ENCODE data around the gene TBC1D32.

TBC1D32 gene

GRCh38 chr6:121285041-121285440, 49.2 kb downstream of the TBC1D32 start:
- Histone ChIP-seq H3K27ac (ENCODE audit: low read depth, low read length) (no peak overlapping the region), H3K4me1 (ENCODE audit: control insufficient read depth, insufficient read depth, low read length, unreplicated experiment) (peaks cover 12% of the 10 kb centered on the region), H2AFZ (ENCODE audit: low read length, unreplicated experiment) (no peak overlapping the region), H3K36me3 (ENCODE audit: insufficient read depth, low read length) (peaks cover 3% of the 10 kb centered on the region; the same call in 1 of the 2 replicates), H3K4me3 (ENCODE audit: low read depth, low read length) (no peak overlapping the region), H3K27me3 (ENCODE audit: insufficient read depth, low read length) (no peaks in the 10 kb centered on the region), H3K79me2 (ENCODE audit: control insufficient read depth, insufficient read depth, low read length, unreplicated experiment) (no peaks in the 10 kb centered on the region)

- Histone ChIP-seq H3K36me3 (ENCODE audit: insufficient read depth, low read length) (no peaks in the 10 kb centered on the region), H3K4me1 (ENCODE audit: control insufficient read depth, insufficient read depth, low read length, unreplicated experiment) (no peaks in the 10 kb centered on the region), H3K27me3 (ENCODE audit: insufficient read depth, low read length) (no peaks in the 10 kb centered on the region), H3K27ac (ENCODE audit: low read depth, low read length) (no peak overlapping the region), H3K79me2 (ENCODE audit: control insufficient read depth, insufficient read depth, low read length, unreplicated experiment) (no peaks in the 10 kb centered on the region), H2AFZ (ENCODE audit: low read length, unreplicated experiment) (no peak overlapping the region), H3K4me3 (ENCODE audit: low read depth, low read length) (no peak overlapping the region)
These were observed 59.5 kb downstream of the TBC1D32 start for GRCh38 chr6:121274666-121275295.

GRCh38 chr6:121263742-121264141, 70.5 kb downstream of the TBC1D32 start:
- no peak overlapping the region for H3K4me3 ChIP-seq (ENCODE audit: low read depth, low read length)
- H3K36me3 ChIP-seq (ENCODE audit: insufficient read depth, low read length) = 0 out of 2 replicates have a peak, but pooled peaks cover 4% of the 10 kb centered on the region
- H2AFZ ChIP-seq (ENCODE audit: low read length, unreplicated experiment) = no peak overlapping the region
- H3K27ac ChIP-seq (ENCODE audit: low read depth, low read length) = no peak overlapping the region
- peaks cover 6% of the 10 kb centered on the region for H3K4me1 ChIP-seq (ENCODE audit: control insufficient read depth, insufficient read depth, low read length, unreplicated experiment)
- no peaks in the 10 kb centered on the region for H3K27me3 ChIP-seq (ENCODE audit: insufficient read depth, low read length)
- no peaks in the 10 kb centered on the region for H3K79me2 ChIP-seq (ENCODE audit: control insufficient read depth, insufficient read depth, low read length, unreplicated experiment)

- no peak overlapping the region for H2AFZ ChIP-seq (ENCODE audit: low read length, unreplicated experiment)
- H3K27me3 ChIP-seq (ENCODE audit: insufficient read depth, low read length) = no peaks in the 10 kb centered on the region
- peaks cover 6% of the 10 kb centered on the region for H3K4me1 ChIP-seq (ENCODE audit: control insufficient read depth, insufficient read depth, low read length, unreplicated experiment)
- no peaks in the 10 kb centered on the region for H3K79me2 ChIP-seq (ENCODE audit: control insufficient read depth, insufficient read depth, low read length, unreplicated experiment)
- H3K36me3 ChIP-seq (ENCODE audit: insufficient read depth, low read length) = 0 out of 2 replicates have a peak, but pooled peaks cover 4% of the 10 kb centered on the region
- H3K4me3 ChIP-seq (ENCODE audit: low read depth, low read length) = no peak overlapping the region
- peak overlapping the region; percentile 32 for H3K27ac ChIP-seq (ENCODE audit: low read depth, low read length)
These were observed 73.6 kb downstream of the TBC1D32 start for GRCh38 chr6:121260651-121261102.

GRCh38 chr6:121247386-121247785, 86.9 kb downstream of the TBC1D32 start:
- H3K4me1 ChIP-seq (ENCODE audit: control insufficient read depth, insufficient read depth, low read length, unreplicated experiment) = no peaks in the 10 kb centered on the region
- no peak overlapping the region for H2AFZ ChIP-seq (ENCODE audit: low read length, unreplicated experiment)
- no peak overlapping the region for H3K27ac ChIP-seq (ENCODE audit: low read depth, low read length)
- H3K4me3 ChIP-seq (ENCODE audit: low read depth, low read length) = no peak overlapping the region
- H3K27me3 ChIP-seq (ENCODE audit: insufficient read depth, low read length) = no peaks in the 10 kb centered on the region
- H3K79me2 ChIP-seq (ENCODE audit: control insufficient read depth, insufficient read depth, low read length, unreplicated experiment) = no peaks in the 10 kb centered on the region
- H3K36me3 ChIP-seq (ENCODE audit: insufficient read depth, low read length) = no peaks in the 10 kb centered on the region

- no peak overlapping the region for H3K27ac ChIP-seq (ENCODE audit: low read depth, low read length)
These were observed 91.9 kb downstream of the TBC1D32 start for GRCh38 chr6:121242386-121242785.

GRCh38 chr6:121237859-121238258, 96.4 kb downstream of the TBC1D32 start:
- H3K79me2 ChIP-seq (ENCODE audit: control insufficient read depth, insufficient read depth, low read length, unreplicated experiment) = no peaks in the 10 kb centered on the region
- no peak overlapping the region for H3K27ac ChIP-seq (ENCODE audit: low read depth, low read length)
- H3K4me3 ChIP-seq (ENCODE audit: low read depth, low read length) = no peak overlapping the region
- H3K36me3 ChIP-seq (ENCODE audit: insufficient read depth, low read length) = peaks cover 4% of the 10 kb centered on the region; the same call in 1 of the 2 replicates
- H2AFZ ChIP-seq (ENCODE audit: low read length, unreplicated experiment) = no peak overlapping the region
- no peaks in the 10 kb centered on the region for H3K27me3 ChIP-seq (ENCODE audit: insufficient read depth, low read length)
- peaks cover 5% of the 10 kb centered on the region for H3K4me1 ChIP-seq (ENCODE audit: control insufficient read depth, insufficient read depth, low read length, unreplicated experiment)

More at GRCh38 chr6:121242386-121242785, 91.9 kb downstream of the TBC1D32 start:
- Histone ChIP-seq H3K4me1 (ENCODE audit: control insufficient read depth, insufficient read depth, low read length, unreplicated experiment) (peaks cover 5% of the 10 kb centered on the region), H3K79me2 (ENCODE audit: control insufficient read depth, insufficient read depth, low read length, unreplicated experiment) (no peaks in the 10 kb centered on the region), H3K4me3 (ENCODE audit: low read depth, low read length) (no peak overlapping the region), H3K36me3 (ENCODE audit: insufficient read depth, low read length) (peaks cover 4% of the 10 kb centered on the region; the same call in 1 of the 2 replicates), H3K27me3 (ENCODE audit: insufficient read depth, low read length) (no peaks in the 10 kb centered on the region), H2AFZ (ENCODE audit: low read length, unreplicated experiment) (no peak overlapping the region)

- H3K79me2 ChIP-seq (ENCODE audit: control insufficient read depth, insufficient read depth, low read length, unreplicated experiment) = no peaks in the 10 kb centered on the region
- peaks cover 5% of the 10 kb centered on the region for H3K4me1 ChIP-seq (ENCODE audit: control insufficient read depth, insufficient read depth, low read length, unreplicated experiment)
- no peak overlapping the region for H2AFZ ChIP-seq (ENCODE audit: low read length, unreplicated experiment)
- H3K36me3 ChIP-seq (ENCODE audit: insufficient read depth, low read length) = peaks cover 4% of the 10 kb centered on the region; the same call in 1 of the 2 replicates
- no peaks in the 10 kb centered on the region for H3K27me3 ChIP-seq (ENCODE audit: insufficient read depth, low read length)
- H3K27ac ChIP-seq (ENCODE audit: low read depth, low read length) = no peak overlapping the region
- H3K4me3 ChIP-seq (ENCODE audit: low read depth, low read length) = no peak overlapping the region
These were observed 97.3 kb downstream of the TBC1D32 start for GRCh38 chr6:121236984-121237383.

GRCh38 chr6:121235386-121235785, 98.9 kb downstream of the TBC1D32 start:
- Histone ChIP-seq H3K27me3 (ENCODE audit: insufficient read depth, low read length) (no peaks in the 10 kb centered on the region), H3K4me1 (ENCODE audit: control insufficient read depth, insufficient read depth, low read length, unreplicated experiment) (peaks cover 5% of the 10 kb centered on the region), H2AFZ (ENCODE audit: low read length, unreplicated experiment) (no peak overlapping the region), H3K4me3 (ENCODE audit: low read depth, low read length) (no peak overlapping the region), H3K36me3 (ENCODE audit: insufficient read depth, low read length) (peaks cover 4% of the 10 kb centered on the region; the same call in 1 of the 2 replicates), H3K79me2 (ENCODE audit: control insufficient read depth, insufficient read depth, low read length, unreplicated experiment) (no peaks in the 10 kb centered on the region), H3K27ac (ENCODE audit: low read depth, low read length) (no peak overlapping the region)

- H3K36me3 ChIP-seq (ENCODE audit: insufficient read depth, low read length) = no peaks in the 10 kb centered on the region
- H3K4me3 ChIP-seq (ENCODE audit: low read depth, low read length) = no peak overlapping the region
- H3K4me1 ChIP-seq (ENCODE audit: control insufficient read depth, insufficient read depth, low read length, unreplicated experiment) = peaks cover 4% of the 10 kb centered on the region
- no peak overlapping the region for H3K27ac ChIP-seq (ENCODE audit: low read depth, low read length)
- H3K27me3 ChIP-seq (ENCODE audit: insufficient read depth, low read length) = no peaks in the 10 kb centered on the region
- H2AFZ ChIP-seq (ENCODE audit: low read length, unreplicated experiment) = no peak overlapping the region
- H3K79me2 ChIP-seq (ENCODE audit: control insufficient read depth, insufficient read depth, low read length, unreplicated experiment) = no peaks in the 10 kb centered on the region
These were observed 110.3 kb downstream of the TBC1D32 start for GRCh38 chr6:121223930-121224329.

- H3K36me3 ChIP-seq (ENCODE audit: insufficient read depth, low read length) = no peaks in the 10 kb centered on the region
- H3K27ac ChIP-seq (ENCODE audit: low read depth, low read length) = no peak overlapping the region
These were observed 111.1 kb downstream of the TBC1D32 start for GRCh38 chr6:121223212-121223611.

More at GRCh38 chr6:121223212-121223611, 111.1 kb downstream of the TBC1D32 start:
- no peak overlapping the region for H2AFZ ChIP-seq (ENCODE audit: low read length, unreplicated experiment)
- peaks cover 4% of the 10 kb centered on the region for H3K4me1 ChIP-seq (ENCODE audit: control insufficient read depth, insufficient read depth, low read length, unreplicated experiment)
- H3K79me2 ChIP-seq (ENCODE audit: control insufficient read depth, insufficient read depth, low read length, unreplicated experiment) = no peaks in the 10 kb centered on the region
- no peak overlapping the region for H3K4me3 ChIP-seq (ENCODE audit: low read depth, low read length)
- H3K27me3 ChIP-seq (ENCODE audit: insufficient read depth, low read length) = no peaks in the 10 kb centered on the region

Measured in ACC112 (cell line).